SJCRH30 (cell line): ENCODE results near the gene AP5Z1. TPM values are rescaled to one million over a fixed set of nuclear protein-coding genes. Genes with fewer than 3 reads are reported as not detected.
A peak's percentile ranks its signal among the peaks of the same experiment; 100 is the strongest.

Source experiments
- DNase-seq, 2 experiments: peaks; one replicate each; pipeline ENCODE4 v3.0.0-alpha.2; 2015 to 2020
- H3K27ac ChIP-seq: fragments of 250-450 bp; sonication (Bioruptor Pico); 2 replicates; pipeline ENCODE4 v1.5.1; 2020; ENCODE audit warnings: mild to moderate bottlenecking, moderate library complexity
- H3K27me3 ChIP-seq: fragments of 250-450 bp; sonication (Bioruptor Pico); 2 replicates; pipeline ENCODE4 v1.5.1; 2020; ENCODE audit warnings: mild to moderate bottlenecking, moderate library complexity
- H3K36me3 ChIP-seq: fragments of 250-450 bp; sonication (Bioruptor Pico); 2 replicates; pipeline ENCODE4 v1.5.1; 2020; ENCODE audit warnings: mild to moderate bottlenecking, moderate library complexity
- H3K4me1 ChIP-seq: fragments of 250-450 bp; sonication (Bioruptor Pico); 2 replicates; pipeline ENCODE4 v1.5.1; 2020; ENCODE audit warnings: mild to moderate bottlenecking, moderate library complexity
- H3K4me3 ChIP-seq: fragments of 250-450 bp; sonication (Bioruptor Pico); 2 replicates; pipeline ENCODE4 v1.5.1; 2020; ENCODE audit warnings: mild to moderate bottlenecking, moderate library complexity
- H3K9me3 ChIP-seq: fragments of 250-450 bp; sonication (Bioruptor Pico); replicated peaks from 2 replicates; pipeline ENCODE4 v1.5.1; 2020; ENCODE audit warnings: mild to moderate bottlenecking, moderate library complexity
- total RNA-seq: library from RNA; depleted of rRNA; stranded (reverse); fragments of >200 nt; shearing (Covaris generic); gene quantifications from 2 replicates; pipeline ENCODE4 v1.2.3, GENCODE V29; 2014

The AP5Z1 gene
- total RNA-seq, 1 experiment from 2014 or later, result 13.6 TPM

- Histone ChIP-seq H3K4me1 (peaks cover 10% of the 10 kb centered on the region), H3K9me3 (no peaks in the 10 kb centered on the region), H3K27ac (peak overlapping the region; percentile 94), H3K36me3 (no peaks in the 10 kb centered on the region), H3K4me3 (peak overlapping the region; percentile 38), H3K27me3 (no peaks in the 10 kb centered on the region)
- DNase-seq, result peak; percentile 83
These were observed 35.9 kb upstream of the AP5Z1 start for GRCh38 chr7:4739528-4739992.

GRCh38 chr7:4740796-4741195, 34.6 kb upstream of the AP5Z1 start:
- H3K36me3 ChIP-seq, result no peaks in the 10 kb centered on the region
- no peak overlapping the region for H3K27ac ChIP-seq
- no peaks in the 10 kb centered on the region for H3K27me3 ChIP-seq
- no peak for DNase-seq
- peaks cover 18% of the 10 kb centered on the region for H3K4me1 ChIP-seq
- H3K9me3 ChIP-seq, result no peaks in the 10 kb centered on the region
- H3K4me3 ChIP-seq, result no peak overlapping the region

GRCh38 chr7:4742051-4742573, 33.3 kb upstream of the AP5Z1 start:
- H3K4me1 ChIP-seq, result peaks cover 21% of the 10 kb centered on the region

GRCh38 chr7:4742852-4743251, 32.6 kb upstream of the AP5Z1 start:
- Histone ChIP-seq H3K9me3 (no peaks in the 10 kb centered on the region), H3K27ac (no peak overlapping the region), H3K4me1 (peaks cover 21% of the 10 kb centered on the region), H3K36me3 (peaks cover 2% of the 10 kb centered on the region; the same call in 1 of the 2 replicates), H3K4me3 (no peak overlapping the region), H3K27me3 (no peaks in the 10 kb centered on the region)
- no peak for DNase-seq

More at GRCh38 chr7:4742051-4742573, 33.3 kb upstream of the AP5Z1 start:
- Histone ChIP-seq H3K36me3 (peaks cover 2% of the 10 kb centered on the region; the same call in 1 of the 2 replicates), H3K27me3 (no peaks in the 10 kb centered on the region), H3K4me3 (no peak overlapping the region), H3K27ac (no peak overlapping the region), H3K9me3 (no peaks in the 10 kb centered on the region)
- DNase-seq, result no peak

- DNase-seq, result peak; percentile 98 to 99
- H3K27me3 ChIP-seq, result no peaks in the 10 kb centered on the region
- peak overlapping the region; percentile 33 for H3K4me3 ChIP-seq
- no peaks in the 10 kb centered on the region for H3K9me3 ChIP-seq
- H3K4me1 ChIP-seq, result peaks cover 16% of the 10 kb centered on the region
- peaks cover 2% of the 10 kb centered on the region; the same call in 1 of the 2 replicates for H3K36me3 ChIP-seq
- peak overlapping the region; percentile 36 for H3K27ac ChIP-seq
These were observed 30.8 kb upstream of the AP5Z1 start for GRCh38 chr7:4744391-4745264.

- Histone ChIP-seq H3K27ac (peak overlapping the region; percentile 36), H3K4me1 (peaks cover 16% of the 10 kb centered on the region), H3K27me3 (no peaks in the 10 kb centered on the region), H3K9me3 (no peaks in the 10 kb centered on the region), H3K4me3 (peak overlapping the region; percentile 33), H3K36me3 (peaks cover 2% of the 10 kb centered on the region; the same call in 1 of the 2 replicates)
- no peak for DNase-seq
These were observed 30.0 kb upstream of the AP5Z1 start for GRCh38 chr7:4745265-4745919.

GRCh38 chr7:4745971-4746919, 29.2 kb upstream of the AP5Z1 start:
- peaks cover 16% of the 10 kb centered on the region for H3K4me1 ChIP-seq
- DNase-seq, result no peak
- peaks cover 2% of the 10 kb centered on the region; the same call in 1 of the 2 replicates for H3K36me3 ChIP-seq
- H3K9me3 ChIP-seq, result no peaks in the 10 kb centered on the region
- no peak overlapping the region for H3K4me3 ChIP-seq
- H3K27ac ChIP-seq, result no peak overlapping the region; the same call in 1 of the 2 replicates
- H3K27me3 ChIP-seq, result no peaks in the 10 kb centered on the region

GRCh38 chr7:4747013-4747412, 28.4 kb upstream of the AP5Z1 start:
- peaks cover 16% of the 10 kb centered on the region for H3K4me1 ChIP-seq

GRCh38 chr7:4747746-4748145, 27.7 kb upstream of the AP5Z1 start:
- Histone ChIP-seq H3K9me3 (no peaks in the 10 kb centered on the region), H3K4me3 (no peak overlapping the region), H3K4me1 (peaks cover 16% of the 10 kb centered on the region), H3K27ac (no peak overlapping the region), H3K36me3 (peaks cover 2% of the 10 kb centered on the region; the same call in 1 of the 2 replicates), H3K27me3 (no peaks in the 10 kb centered on the region)
- DNase-seq, result no peak

More at GRCh38 chr7:4747013-4747412, 28.4 kb upstream of the AP5Z1 start:
- no peak for DNase-seq
- Histone ChIP-seq H3K27me3 (no peaks in the 10 kb centered on the region), H3K36me3 (peaks cover 2% of the 10 kb centered on the region; the same call in 1 of the 2 replicates), H3K27ac (no peak overlapping the region), H3K9me3 (no peaks in the 10 kb centered on the region), H3K4me3 (no peak overlapping the region)

- H3K27me3 ChIP-seq, result no peaks in the 10 kb centered on the region
- no peak overlapping the region for H3K27ac ChIP-seq
- peaks cover 16% of the 10 kb centered on the region for H3K4me1 ChIP-seq
These were observed 27.2 kb upstream of the AP5Z1 start for GRCh38 chr7:4748231-4748681.

GRCh38 chr7:4749363-4749762, 26.1 kb upstream of the AP5Z1 start:
- H3K4me3 ChIP-seq, result no peak overlapping the region
- H3K9me3 ChIP-seq, result no peaks in the 10 kb centered on the region
- peaks cover 7% of the 10 kb centered on the region; the same call in 1 of the 2 replicates for H3K36me3 ChIP-seq
- no peak for DNase-seq
- H3K27me3 ChIP-seq, result no peaks in the 10 kb centered on the region
- H3K4me1 ChIP-seq, result peaks cover 13% of the 10 kb centered on the region
- H3K27ac ChIP-seq, result no peak overlapping the region

More at GRCh38 chr7:4748231-4748681, 27.2 kb upstream of the AP5Z1 start:
- Histone ChIP-seq H3K36me3 (peaks cover 2% of the 10 kb centered on the region; the same call in 1 of the 2 replicates), H3K9me3 (no peaks in the 10 kb centered on the region), H3K4me3 (no peak overlapping the region)
- DNase-seq, result no peak

- Histone ChIP-seq H3K36me3 (peaks cover 11% of the 10 kb centered on the region), H3K9me3 (no peaks in the 10 kb centered on the region), H3K4me1 (peaks cover 8% of the 10 kb centered on the region), H3K27me3 (no peaks in the 10 kb centered on the region), H3K4me3 (no peak overlapping the region), H3K27ac (no peak overlapping the region)
- no peak for DNase-seq
These were observed 25.6 kb upstream of the AP5Z1 start for GRCh38 chr7:4749798-4750197.

GRCh38 chr7:4751398-4751947, 23.9 kb upstream of the AP5Z1 start:
- Histone ChIP-seq H3K36me3 (peaks cover 20% of the 10 kb centered on the region), H3K27ac (no peak overlapping the region), H3K27me3 (no peaks in the 10 kb centered on the region), H3K4me3 (no peak overlapping the region), H3K9me3 (no peaks in the 10 kb centered on the region), H3K4me1 (no peaks in the 10 kb centered on the region)
- no peak for DNase-seq
